CD4-positive, alpha-beta T cell treated with Interleukin-15 for 4 hours (primary cell): ENCODE data around the gene NFKBIE.
A peak's percentile ranks its signal among the peaks of the same experiment; 100 is the strongest.

Experiments
- DNase-seq: peaks from one replicate; pipeline ENCODE4 v3.0.0-alpha.2; 2020; ENCODE audit warnings: low spot score

The NFKBIE gene

DNA sequence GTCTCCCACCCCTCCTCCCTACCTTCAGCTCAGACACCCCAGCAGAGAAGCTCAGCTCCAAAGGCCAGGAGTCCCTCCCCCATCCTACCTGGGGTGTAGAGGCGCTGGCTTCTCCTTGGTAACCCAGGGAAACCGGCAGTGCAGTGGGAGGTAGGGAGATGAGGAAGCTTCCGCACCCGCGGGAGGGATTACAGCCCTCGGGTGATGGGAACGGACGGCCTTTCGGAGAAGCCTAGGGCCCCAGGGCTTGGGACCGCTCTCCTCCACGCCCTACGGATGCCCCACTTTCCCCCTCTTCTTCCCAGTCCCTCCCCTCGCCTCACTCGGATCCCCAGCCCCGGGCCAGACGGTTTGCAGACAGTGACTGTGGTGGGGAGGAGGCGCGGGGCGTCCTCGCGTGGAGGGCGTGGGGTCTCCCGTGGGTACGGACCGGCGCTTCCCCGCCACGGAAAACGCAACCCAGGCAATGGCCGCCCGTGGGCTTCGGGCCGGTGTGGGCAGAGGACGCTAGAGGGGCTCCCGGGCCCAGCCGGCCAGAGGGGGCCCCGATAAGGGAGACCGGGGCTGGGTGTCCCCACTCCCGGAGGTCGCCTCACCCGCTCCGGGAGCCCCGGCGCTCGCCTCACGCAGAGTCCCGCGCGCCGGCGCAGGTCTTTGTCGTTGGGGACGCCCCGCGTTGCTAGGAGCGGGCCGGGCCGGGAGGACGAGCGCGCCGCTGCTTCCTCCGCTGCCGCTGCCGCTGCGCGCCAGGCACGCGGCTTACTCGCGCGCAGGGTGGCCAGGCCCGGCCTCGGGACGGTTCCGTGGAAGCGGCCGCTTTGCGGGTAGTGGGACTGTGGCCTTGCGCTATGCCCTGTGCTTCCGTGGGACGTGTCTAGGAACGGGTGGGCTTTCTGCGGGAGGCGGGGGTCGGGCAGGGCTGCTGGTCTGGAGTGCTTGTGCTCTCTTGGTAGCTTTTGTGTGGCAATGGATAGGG lies 32.0 kb upstream of the NFKBIE start:
- peak; percentile 13 for DNase-seq

DNA sequence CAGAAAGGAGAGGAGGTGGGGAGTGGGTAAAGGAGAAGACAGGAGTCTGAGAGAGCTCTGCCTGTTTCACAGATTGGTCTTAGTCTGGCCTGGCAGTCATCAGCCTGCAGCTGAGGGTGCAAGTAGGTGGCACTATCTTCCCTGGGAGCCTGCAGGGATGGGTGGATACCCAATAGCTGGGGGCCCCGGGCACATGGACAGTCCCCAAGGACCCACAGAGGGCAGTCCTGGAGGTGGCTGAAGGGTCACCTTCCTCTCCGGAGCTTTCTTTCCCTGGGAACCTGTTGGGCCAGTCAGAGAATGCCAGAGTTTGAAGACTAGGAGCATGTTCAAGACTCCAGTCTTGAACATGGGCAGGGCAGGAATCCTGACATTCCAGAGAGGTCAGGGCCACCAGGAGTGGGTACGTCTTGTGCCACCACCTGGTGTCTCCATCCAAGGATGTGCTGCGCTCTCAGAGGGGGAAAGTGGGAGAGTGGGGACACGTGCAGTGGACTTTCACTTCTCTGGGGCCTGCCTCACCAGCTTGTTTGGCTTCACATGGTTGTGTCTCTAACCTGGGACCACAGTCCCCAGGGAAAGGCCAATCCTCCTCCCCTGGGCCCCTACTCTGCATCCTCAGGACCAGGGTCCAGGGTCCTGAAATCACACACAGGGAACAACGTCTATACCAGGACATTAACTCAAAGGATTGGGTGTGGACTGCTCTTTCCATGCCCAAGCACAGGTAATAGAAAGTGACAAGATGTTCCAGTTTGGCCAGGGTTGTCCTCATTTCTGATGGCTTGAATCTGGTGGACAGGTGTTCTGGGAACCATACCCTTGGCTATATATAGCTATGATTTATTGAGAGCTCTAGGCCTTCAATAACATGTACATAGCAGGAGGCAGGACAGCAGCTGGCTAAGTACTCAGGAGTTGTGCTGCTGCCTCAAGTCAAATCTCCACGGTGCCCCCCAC lies 29.8 kb upstream of the NFKBIE start:
- no peak for DNase-seq

DNA sequence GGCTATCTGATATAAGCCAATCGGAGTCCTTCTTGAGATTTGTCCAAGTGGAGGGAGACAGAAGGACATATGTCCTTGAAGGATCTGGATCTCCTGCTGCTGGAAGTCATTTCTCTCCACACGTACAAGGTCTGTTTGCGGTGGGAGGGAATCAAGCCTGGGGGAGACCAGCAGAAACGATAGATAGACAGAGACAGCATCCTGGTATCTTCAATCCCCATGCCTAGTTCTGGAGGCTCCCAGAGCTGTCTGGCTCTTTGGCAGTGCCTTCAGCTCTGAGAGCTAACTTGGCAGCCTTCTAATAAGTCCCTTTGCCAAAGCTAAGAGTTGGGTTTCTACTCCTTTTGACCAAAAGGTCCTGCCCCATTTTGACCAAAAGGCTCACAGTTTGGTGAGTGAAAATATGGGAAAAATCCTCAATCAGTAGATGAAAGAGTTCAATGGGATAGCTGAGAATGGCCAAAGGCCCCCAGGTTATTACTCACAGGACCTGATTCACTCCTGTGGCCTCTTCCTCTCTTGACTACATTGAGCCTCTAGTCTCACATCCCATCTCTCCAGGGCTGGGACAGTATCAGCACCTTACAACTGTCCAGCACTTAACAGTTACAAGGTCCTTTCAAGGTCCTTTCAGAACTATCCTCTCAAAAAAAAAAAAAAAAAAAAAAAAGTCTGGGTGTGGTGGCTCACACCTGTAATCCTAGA lies 27.5 kb upstream of the NFKBIE start:
- DNase-seq, result no peak

- DNase-seq, result no peak
Measured at GRCh38 chr6:44291841-44292240, 26.5 kb upstream of the NFKBIE start.

DNA sequence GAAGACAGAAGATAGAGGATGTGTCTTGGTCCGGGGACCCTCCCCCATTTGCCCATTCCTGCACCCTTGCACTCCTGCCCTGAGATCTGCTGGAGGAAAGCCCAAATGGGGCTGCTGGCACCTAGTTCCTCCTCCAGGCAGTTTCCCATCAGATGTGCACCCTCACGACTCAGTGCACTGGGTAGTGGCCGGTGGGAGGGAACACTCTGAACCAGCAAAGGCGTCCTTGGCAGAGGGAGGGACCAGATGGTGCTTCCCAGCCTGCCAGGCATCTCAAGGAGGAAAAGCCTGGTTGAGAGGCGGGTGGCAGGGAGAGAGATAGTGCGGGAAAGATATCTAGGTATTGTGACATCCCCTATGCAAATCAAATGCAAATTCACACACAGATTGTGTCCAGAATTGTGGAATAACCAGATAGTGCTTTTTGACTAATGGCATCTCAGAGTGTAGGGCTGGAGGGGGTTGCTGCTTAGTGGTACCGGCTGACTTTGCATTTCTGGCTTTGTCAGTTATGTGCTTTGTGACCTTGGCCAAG lies 24.4 kb upstream of the NFKBIE start:
- no peak for DNase-seq

GRCh38 chr6:44286747-44287146 lies 21.4 kb upstream of the NFKBIE start:
- no peak for DNase-seq

GRCh38 chr6:44286285-44286565 lies 20.9 kb upstream of the NFKBIE start:
- no peak for DNase-seq

- DNase-seq, result no peak
Measured at GRCh38 chr6:44285552-44286284, 20.4 kb upstream of the NFKBIE start.

GRCh38 chr6:44284867-44285266 lies 19.5 kb upstream of the NFKBIE start:
- no peak for DNase-seq

DNA sequence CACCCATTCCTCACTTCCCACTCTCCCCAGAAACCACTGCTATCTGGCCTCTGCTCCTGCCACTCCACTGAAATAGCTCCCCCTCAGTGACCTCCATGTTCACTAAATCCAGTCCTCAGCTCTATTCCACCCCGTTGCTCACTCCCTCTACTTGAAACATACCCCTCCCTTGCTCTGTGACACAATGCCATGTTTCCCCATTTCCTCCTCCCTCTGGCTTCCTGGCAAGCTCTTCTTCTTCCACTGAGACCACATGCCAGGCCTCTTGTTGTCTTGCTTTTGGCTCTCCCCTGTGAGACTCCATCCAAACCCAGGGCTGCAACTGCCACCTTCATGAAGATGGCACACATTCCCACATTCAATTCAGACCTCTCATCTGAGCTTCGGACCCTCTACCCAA lies 18.8 kb upstream of the NFKBIE start:
- DNase-seq, result no peak

GRCh38 chr6:44278774-44279697 lies 13.7 kb upstream of the NFKBIE start:
- no peak for DNase-seq

DNA sequence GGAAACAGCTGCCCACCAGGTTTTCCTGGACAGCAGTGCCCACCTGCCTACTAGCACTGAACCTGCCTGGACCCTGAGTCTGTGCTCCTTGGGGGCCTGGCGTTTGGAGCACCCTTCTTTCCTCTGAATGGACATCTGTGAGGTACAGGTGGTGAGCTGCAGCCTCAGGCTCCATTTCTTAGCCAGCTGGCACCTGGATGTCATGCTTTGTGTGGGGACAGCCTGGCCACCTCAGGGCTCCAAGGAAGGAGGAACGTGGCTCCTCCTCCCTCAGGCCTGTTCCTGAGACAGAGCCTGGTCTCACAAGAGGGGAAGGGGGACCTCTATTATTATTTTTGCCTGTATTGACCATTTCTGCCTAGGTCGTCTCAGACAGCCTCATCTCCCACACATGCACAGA lies 13.0 kb upstream of the NFKBIE start:
- no peak for DNase-seq

GRCh38 chr6:44277763-44278162 lies 12.4 kb upstream of the NFKBIE start:
- no peak for DNase-seq

DNA sequence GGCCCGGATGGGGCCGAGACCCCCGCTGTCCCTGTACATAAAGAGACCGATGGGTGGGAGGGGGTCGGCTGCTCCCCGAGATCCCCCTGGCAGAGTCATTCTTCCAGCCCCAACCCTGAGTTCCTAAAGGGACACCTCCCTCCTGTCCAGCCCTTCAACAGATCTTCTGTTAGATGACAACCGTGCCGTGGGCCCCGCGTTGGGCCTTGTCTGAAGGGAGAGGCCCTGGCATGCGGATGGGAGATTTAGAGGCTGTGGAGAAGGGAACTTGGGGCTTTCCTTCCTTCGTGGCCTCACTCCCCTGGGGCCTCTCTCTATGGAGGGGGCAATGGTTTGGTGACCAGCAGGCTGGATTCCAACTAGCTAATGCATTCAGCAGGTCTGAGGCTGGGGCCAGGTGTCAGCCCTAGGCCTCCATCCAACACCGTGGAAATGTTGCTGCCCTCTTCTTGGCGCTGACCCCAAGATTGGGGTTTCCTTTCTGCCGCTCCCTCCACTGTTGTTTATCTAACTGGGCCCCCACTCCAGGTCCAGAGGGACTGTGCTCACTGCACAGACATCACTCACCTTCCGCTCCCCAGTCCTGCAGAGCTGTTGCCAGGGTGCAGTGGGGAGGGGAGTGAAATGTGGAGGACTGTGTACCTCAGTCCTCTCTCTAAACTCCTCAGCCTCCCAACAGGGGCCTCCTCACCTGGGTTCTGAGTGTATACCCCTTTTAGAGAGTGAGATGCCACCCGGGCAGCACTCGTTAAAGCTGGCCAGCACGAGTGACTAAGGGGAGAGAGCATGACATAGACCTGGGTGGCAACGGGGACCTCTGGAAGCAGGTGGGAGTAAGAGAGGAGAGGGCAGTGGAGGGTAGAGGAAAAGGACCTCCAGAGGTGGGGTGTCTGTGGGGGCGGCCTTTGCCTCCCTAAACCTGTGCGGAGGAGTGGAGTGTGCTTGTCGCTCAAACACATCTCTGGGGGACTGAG lies 11.6 kb upstream of the NFKBIE start:
- DNase-seq, result no peak

GRCh38 chr6:44275749-44276648 lies 10.6 kb upstream of the NFKBIE start:
- no peak for DNase-seq

GRCh38 chr6:44275271-44275748 lies 10.0 kb upstream of the NFKBIE start:
- no peak for DNase-seq

- DNase-seq, result no peak
Measured at GRCh38 chr6:44273617-44274016, 8.3 kb upstream of the NFKBIE start.
